Measurements from ENCODE around the gene KIAA1671.

KIAA1671 gene

DNA sequence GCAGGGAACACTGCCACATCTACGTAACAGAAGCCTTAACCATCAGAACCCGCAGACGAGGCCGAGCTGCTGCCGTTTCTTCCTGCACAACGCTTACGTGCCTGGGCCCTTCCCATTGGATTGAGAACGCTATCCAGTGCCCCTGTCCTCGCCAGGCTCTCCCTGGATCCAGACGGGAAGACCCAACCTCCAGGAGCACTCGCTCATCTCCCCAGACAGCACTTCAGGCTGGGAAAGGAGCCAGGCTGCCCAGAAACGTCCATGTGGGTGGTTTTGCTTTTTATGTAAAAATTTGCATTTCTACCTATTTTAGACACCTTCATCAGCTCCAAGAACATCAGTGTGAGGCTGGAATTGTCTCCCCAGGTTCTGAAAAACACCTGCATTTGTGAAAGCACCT is 239.9 kb downstream of the KIAA1671 start:
- no peak for DNase-seq (ENCODE audit: low spot score)
- H3K27ac ChIP-seq = no peak overlapping the region
- POLR2A ChIA-PET (ENCODE audit: low non-redundant PET) = no interaction called here
- TF ChIP-seq CTCF (conservative IDR thresholded peaks at IDR 0.05; ENCODE audit: low read depth) = no peak
- CTCF ChIA-PET = no interaction called here

- TF ChIP-seq CTCF (conservative IDR thresholded peaks at IDR 0.05; ENCODE audit: low read depth) = no peak
- ChIA-PET CTCF (no interaction called here), POLR2A (ENCODE audit: low non-redundant PET) (no interaction called here)
- H3K27ac ChIP-seq = no peak overlapping the region
- DNase-seq (ENCODE audit: low spot score) = no peak
Observed at GRCh38 chr22:25193130-25193529, 240.6 kb downstream of the KIAA1671 start.

DNA sequence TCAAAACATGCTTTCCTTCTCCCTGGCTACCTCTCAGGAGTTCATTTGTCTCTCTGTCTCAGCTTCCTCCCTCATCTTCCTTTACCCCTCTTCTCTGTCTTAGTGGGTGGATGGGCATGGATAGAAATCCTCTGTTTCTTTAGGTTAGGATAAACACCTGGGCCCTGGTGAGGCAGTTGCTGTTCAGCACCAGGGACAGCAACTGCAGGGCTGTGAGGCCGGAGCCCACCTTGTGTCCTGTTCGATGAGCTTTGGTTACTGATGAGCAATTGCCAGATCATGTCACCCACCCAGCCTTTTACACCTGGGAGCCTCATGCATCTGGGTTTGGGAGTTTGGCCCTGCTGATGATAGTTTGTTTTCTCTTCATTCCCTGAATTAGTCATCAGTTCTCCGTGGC is 241.0 kb downstream of the KIAA1671 start:
- H3K27ac ChIP-seq = no peak overlapping the region
- POLR2A ChIA-PET (ENCODE audit: low non-redundant PET) = no interaction called here
- CTCF ChIA-PET = no interaction called here
- TF ChIP-seq CTCF (conservative IDR thresholded peaks at IDR 0.05; ENCODE audit: low read depth) = no peak
- DNase-seq (ENCODE audit: low spot score) = no peak

DNA sequence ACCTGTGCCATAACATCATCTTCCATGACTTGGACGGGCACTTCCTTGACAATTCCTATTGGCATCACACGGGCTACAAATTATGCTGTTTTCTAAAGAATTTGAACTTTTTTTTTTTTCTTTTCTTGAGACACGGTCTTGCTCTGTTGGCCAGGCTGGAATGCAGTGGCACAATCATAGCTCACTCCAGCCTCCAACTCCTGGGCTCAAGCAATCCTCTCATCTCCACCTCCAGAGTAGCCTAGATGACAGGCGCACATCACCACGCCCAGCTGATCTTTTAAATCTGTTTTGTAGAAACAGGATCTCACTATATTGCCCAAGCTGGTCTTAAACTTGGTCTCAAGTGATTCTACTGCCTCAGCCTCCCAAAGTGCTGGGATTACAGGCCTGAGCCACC is 243.8 kb downstream of the KIAA1671 start:
- POLR2A ChIA-PET (ENCODE audit: low non-redundant PET) = no interaction called here
- CTCF ChIA-PET = no interaction called here
- no peak for DNase-seq (ENCODE audit: low spot score)
- no peak overlapping the region for H3K27ac ChIP-seq
- no peak for TF ChIP-seq CTCF (conservative IDR thresholded peaks at IDR 0.05; ENCODE audit: low read depth)

DNA sequence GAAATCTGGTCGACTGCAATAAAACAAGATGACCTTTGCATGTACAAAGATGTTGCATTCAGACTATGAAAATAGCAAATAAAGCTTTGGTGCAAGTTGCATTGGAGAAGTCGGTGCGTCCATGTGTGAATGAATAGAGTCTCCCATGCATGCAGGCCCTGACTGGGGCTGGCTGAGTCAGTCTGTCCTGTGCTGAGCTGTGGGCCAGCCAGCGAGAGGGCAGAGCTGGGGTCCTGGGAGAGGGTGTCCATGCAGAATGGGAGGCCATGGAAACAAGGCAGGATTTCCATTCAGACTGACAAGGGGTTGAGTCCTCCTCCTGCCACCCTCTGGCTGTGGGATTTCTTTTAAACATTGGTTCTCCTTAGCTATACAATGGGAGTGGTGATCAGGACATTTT is 244.8 kb downstream of the KIAA1671 start:
- DNase-seq (ENCODE audit: low spot score) = no peak
- ChIA-PET CTCF (no interaction called here), POLR2A (ENCODE audit: low non-redundant PET) (no interaction called here)
- TF ChIP-seq CTCF (conservative IDR thresholded peaks at IDR 0.05; ENCODE audit: low read depth) = no peak
- H3K27ac ChIP-seq = no peak overlapping the region

DNA sequence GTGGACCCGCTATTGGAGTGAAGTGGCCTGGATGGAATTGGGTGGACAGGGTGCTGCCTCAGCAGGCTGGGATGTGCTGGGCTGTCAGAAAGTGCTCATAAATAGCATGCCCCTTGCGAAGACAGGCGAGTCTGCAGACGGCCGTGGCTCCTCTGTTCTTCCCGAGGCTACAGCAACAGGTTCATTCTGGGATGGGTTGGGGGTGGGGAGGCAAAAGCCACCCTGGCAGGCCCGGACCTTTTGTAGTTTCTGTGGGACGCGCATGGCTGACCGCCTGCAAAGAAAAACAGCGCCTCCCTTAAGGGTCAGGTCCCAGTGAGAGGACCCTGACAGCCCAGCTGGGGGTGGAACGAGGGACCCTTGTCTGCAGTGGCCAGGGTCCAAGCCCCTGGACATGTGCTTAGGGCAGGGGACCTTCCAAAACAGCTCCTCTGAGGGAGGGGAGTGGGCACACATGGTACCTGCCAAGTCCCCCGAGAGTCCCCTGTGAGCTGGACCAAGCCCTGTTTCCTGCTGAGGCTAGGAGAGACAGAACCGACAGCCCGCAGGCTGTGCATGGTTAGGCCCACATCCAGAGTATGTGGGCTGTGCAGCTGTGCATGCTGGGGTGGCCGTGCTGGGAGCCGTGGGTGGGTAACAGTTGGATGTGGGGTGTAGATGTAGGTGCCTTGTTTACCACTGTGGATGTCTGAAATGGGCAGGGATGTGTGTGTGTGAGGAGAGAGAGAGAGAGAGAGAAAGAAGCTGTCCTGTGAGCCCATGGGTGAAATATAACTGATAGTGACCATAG is 247.4 kb downstream of the KIAA1671 start, which contains the start of gene CRYBB3:
Gene CRYBB3, plus strand, starts transcription at position 128 of the 790 bp plus-strand sequence. CDS start 1,539 bp downstream, outside the sequence.
- CTCF ChIA-PET = no interaction called here
- no peak for DNase-seq (ENCODE audit: low spot score)
- POLR2A ChIA-PET (ENCODE audit: low non-redundant PET) = no interaction called here
- peak within 1 kb of the TSS; percentile 52 for H3K27ac ChIP-seq
- no peak for TF ChIP-seq CTCF (conservative IDR thresholded peaks at IDR 0.05; ENCODE audit: low read depth)
